Endodermal cell (in vitro differentiated cells): Measurements from ENCODE around the gene MEIKIN. TPM values are rescaled to one million over a fixed set of nuclear protein-coding genes. Genes with fewer than 3 reads are reported as not detected.

ENCODE experiments used
- DNase-seq: peaks from one replicate; pipeline ENCODE4 v3.0.0-alpha.2; 2017
- H3K27ac ChIP-seq: 2 replicates; pipeline ENCODE4 v1.5.1; 2013; ENCODE audit warnings: mild to moderate bottlenecking, low read depth, low read length, moderate library complexity
- H3K27me3 ChIP-seq: 2 replicates; pipeline ENCODE4 v1.6.1; 2013; ENCODE audit warnings: mild to moderate bottlenecking, low read length, moderate library complexity; ENCODE audit not compliant: insufficient read depth, control insufficient read depth, poor library complexity, severe bottlenecking
- H3K36me3 ChIP-seq: 2 replicates; pipeline ENCODE4 v1.7.0; 2013; ENCODE audit warnings: mild to moderate bottlenecking, low read length, moderate library complexity; ENCODE audit not compliant: control insufficient read depth, insufficient read depth
- H3K4me1 ChIP-seq: one replicate; pipeline ENCODE4 v1.7.0; 2013; ENCODE audit warnings: low read length; ENCODE audit not compliant: control insufficient read depth, insufficient read depth
- H3K4me3 ChIP-seq: 2 replicates; pipeline ENCODE4 v1.5.1; 2013; ENCODE audit warnings: mild to moderate bottlenecking, low read length, moderate library complexity
- H3K9ac ChIP-seq: 2 replicates; pipeline ENCODE4 v1.6.1; 2013; ENCODE audit warnings: mild to moderate bottlenecking, low read length, moderate library complexity; ENCODE audit not compliant: poor library complexity, severe bottlenecking; ENCODE audit errors: extremely low read depth
- H3K9me3 ChIP-seq: 2 replicates; pipeline ENCODE4 v1.6.1; 2013; ENCODE audit warnings: mild to moderate bottlenecking, low read length, moderate library complexity; ENCODE audit not compliant: control insufficient read depth
- H3K27ac Mint-ChIP-seq: 2 replicates; pipeline ENCODE4 v1.8.0; 2020; ENCODE audit warnings: mixed read lengths
- H3K27me3 Mint-ChIP-seq: 2 replicates; pipeline ENCODE4 v1.8.0; 2021; ENCODE audit warnings: mild to moderate bottlenecking, mixed read lengths; ENCODE audit not compliant: insufficient read depth
- H3K36me3 Mint-ChIP-seq: 2 replicates; pipeline ENCODE4 v1.8.0; 2020; ENCODE audit warnings: low read depth, mixed read lengths
- H3K4me1 Mint-ChIP-seq: 2 replicates; pipeline ENCODE4 v1.8.0; 2020; ENCODE audit warnings: mixed read lengths
- H3K4me3 Mint-ChIP-seq: 2 replicates; pipeline ENCODE4 v1.8.0; 2020; ENCODE audit warnings: mild to moderate bottlenecking, moderate library complexity, mixed read lengths
- H3K9me3 Mint-ChIP-seq: 2 replicates; pipeline ENCODE4 v1.8.0; 2020; ENCODE audit warnings: mild to moderate bottlenecking, mixed read lengths
- WGBS, 2 experiments: methylation state at CpG; one replicate each; pipeline versions ENCODE4 v1.1.5 to v1.1.7; 2013; ENCODE audit warnings: missing lambda C conversion rate in 2 of 2, mixed read lengths in 1 of 2; ENCODE audit not compliant: insufficient coverage in 1 of 2, insufficient read length in 1 of 2; 5-methylcytosine and 5-hydroxymethylcytosine counted together
- total RNA-seq, 2 donors: library from RNA; stranded (reverse); fragmentation: NEBNext Ultra II Directional in 1 of 2; extraction: Animal tissue kit (Norgen Biotek cat#: 25700) in 1 of 2; gene quantifications; 2 replicates in 1 of 2; 3 replicates in 1 of 2; pipeline ENCODE4 v1.2.1, GENCODE V29; 2021
- TF ChIP-seq, protein P1 (sequence below): fragments of 200-600 bp; sonication (generic); conservative IDR thresholded peaks from 2 replicates; pipeline ENCODE4 v1.5.0; 2021; ENCODE audit warnings: antibody characterized with exemption, mild to moderate bottlenecking

MEIKIN gene
- total RNA-seq, 2 donors from 2014 or later, result not detected

- Histone ChIP-seq H3K36me3 (no peaks in the 10 kb centered on the region), H3K4me1 (peaks cover 8% of the 10 kb centered on the region), H3K4me3 (no peak overlapping the region), H3K27me3 (no peaks in the 10 kb centered on the region), H3K9ac (no peak overlapping the region), H3K27ac (no peak overlapping the region), H3K9me3 (no peaks in the 10 kb centered on the region)
- no peak overlapping the region for H3K27ac Mint-ChIP-seq
- H3K36me3 Mint-ChIP-seq, result peaks cover 15% of the 10 kb centered on the region
- 92% methylated on average over 6 of the region's 6 CpGs; no CpG with 5 or more reads in 1 of the 2 experiments for WGBS, 2 experiments
- H3K27me3 Mint-ChIP-seq, result no peaks in the 10 kb centered on the region
- peaks cover 19% of the 10 kb centered on the region for H3K4me1 Mint-ChIP-seq
- H3K4me3 Mint-ChIP-seq, result no peak overlapping the region
- no peak for DNase-seq
- H3K9me3 Mint-ChIP-seq, result no peaks in the 10 kb centered on the region
- TF ChIP-seq, protein P1, sequence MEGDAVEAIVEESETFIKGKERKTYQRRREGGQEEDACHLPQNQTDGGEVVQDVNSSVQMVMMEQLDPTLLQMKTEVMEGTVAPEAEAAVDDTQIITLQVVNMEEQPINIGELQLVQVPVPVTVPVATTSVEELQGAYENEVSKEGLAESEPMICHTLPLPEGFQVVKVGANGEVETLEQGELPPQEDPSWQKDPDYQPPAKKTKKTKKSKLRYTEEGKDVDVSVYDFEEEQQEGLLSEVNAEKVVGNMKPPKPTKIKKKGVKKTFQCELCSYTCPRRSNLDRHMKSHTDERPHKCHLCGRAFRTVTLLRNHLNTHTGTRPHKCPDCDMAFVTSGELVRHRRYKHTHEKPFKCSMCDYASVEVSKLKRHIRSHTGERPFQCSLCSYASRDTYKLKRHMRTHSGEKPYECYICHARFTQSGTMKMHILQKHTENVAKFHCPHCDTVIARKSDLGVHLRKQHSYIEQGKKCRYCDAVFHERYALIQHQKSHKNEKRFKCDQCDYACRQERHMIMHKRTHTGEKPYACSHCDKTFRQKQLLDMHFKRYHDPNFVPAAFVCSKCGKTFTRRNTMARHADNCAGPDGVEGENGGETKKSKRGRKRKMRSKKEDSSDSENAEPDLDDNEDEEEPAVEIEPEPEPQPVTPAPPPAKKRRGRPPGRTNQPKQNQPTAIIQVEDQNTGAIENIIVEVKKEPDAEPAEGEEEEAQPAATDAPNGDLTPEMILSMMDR, result no peak
These were observed 153.6 kb downstream of the MEIKIN start for GRCh38 chr5:131791866-131792265.

- 86 to 93% methylated on average over 1 to 2 of the region's 2 CpGs for WGBS, 2 experiments
- no peaks in the 10 kb centered on the region for H3K9me3 ChIP-seq
- H3K27me3 ChIP-seq, result no peaks in the 10 kb centered on the region
- peaks cover 18% of the 10 kb centered on the region for H3K4me1 Mint-ChIP-seq
- H3K27me3 Mint-ChIP-seq, result no peaks in the 10 kb centered on the region
- H3K27ac Mint-ChIP-seq, result no peak overlapping the region
- no peak for DNase-seq
- no peak overlapping the region for H3K4me3 ChIP-seq
- no peaks in the 10 kb centered on the region for H3K9me3 Mint-ChIP-seq
- H3K4me3 Mint-ChIP-seq, result no peak overlapping the region
- peaks cover 15% of the 10 kb centered on the region for H3K36me3 Mint-ChIP-seq
- no peak overlapping the region for H3K9ac ChIP-seq
- TF ChIP-seq, protein P1, result no peak
- H3K27ac ChIP-seq, result no peak overlapping the region
- H3K36me3 ChIP-seq, result no peaks in the 10 kb centered on the region
- H3K4me1 ChIP-seq, result peaks cover 8% of the 10 kb centered on the region
These were observed 154.9 kb downstream of the MEIKIN start for GRCh38 chr5:131790550-131790949.

GRCh38 chr5:131789765-131790164, 155.7 kb downstream of the MEIKIN start:
- TF ChIP-seq, protein P1, result no peak
- WGBS, 2 experiments, result 90% methylated on average over 3 of the region's 3 CpGs
- H3K27ac ChIP-seq, result no peak overlapping the region
- Mint-ChIP-seq H3K4me3 (no peak overlapping the region), H3K27me3 (no peaks in the 10 kb centered on the region), H3K4me1 (peaks cover 13% of the 10 kb centered on the region), H3K27ac (no peak overlapping the region), H3K36me3 (peaks cover 15% of the 10 kb centered on the region), H3K9me3 (no peaks in the 10 kb centered on the region)
- peaks cover 8% of the 10 kb centered on the region for H3K4me1 ChIP-seq
- no peaks in the 10 kb centered on the region for H3K36me3 ChIP-seq
- no peak for DNase-seq
- H3K27me3 ChIP-seq, result no peaks in the 10 kb centered on the region
- H3K9me3 ChIP-seq, result no peaks in the 10 kb centered on the region
- no peak overlapping the region for H3K4me3 ChIP-seq
- H3K9ac ChIP-seq, result no peak overlapping the region
